HG02885 (cell line): Measurements from ENCODE around the gene POF1B.
"Not testable (repeated sequence)": the region's sequence is repeated elsewhere in the genome, so short reads cannot be mapped to it uniquely, and the experiment has no call there.

Experiments
- ATAC-seq: cut with Tn5 transposase; IDR thresholded peaks from one replicate; pipeline ENCODE4 v1.9.1; 2021; ENCODE audit warnings: mild to moderate bottlenecking; ENCODE audit not compliant: unreplicated experiment, poor library complexity

Gene POF1B, protein sequence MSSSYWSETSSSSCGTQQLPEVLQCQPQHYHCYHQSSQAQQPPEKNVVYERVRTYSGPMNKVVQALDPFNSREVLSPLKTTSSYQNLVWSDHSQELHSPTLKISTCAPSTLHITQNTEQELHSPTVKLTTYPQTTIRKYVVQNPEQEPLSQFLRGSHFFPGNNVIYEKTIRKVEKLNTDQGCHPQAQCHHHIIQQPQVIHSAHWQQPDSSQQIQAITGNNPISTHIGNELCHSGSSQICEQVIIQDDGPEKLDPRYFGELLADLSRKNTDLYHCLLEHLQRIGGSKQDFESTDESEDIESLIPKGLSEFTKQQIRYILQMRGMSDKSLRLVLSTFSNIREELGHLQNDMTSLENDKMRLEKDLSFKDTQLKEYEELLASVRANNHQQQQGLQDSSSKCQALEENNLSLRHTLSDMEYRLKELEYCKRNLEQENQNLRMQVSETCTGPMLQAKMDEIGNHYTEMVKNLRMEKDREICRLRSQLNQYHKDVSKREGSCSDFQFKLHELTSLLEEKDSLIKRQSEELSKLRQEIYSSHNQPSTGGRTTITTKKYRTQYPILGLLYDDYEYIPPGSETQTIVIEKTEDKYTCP

DNA sequence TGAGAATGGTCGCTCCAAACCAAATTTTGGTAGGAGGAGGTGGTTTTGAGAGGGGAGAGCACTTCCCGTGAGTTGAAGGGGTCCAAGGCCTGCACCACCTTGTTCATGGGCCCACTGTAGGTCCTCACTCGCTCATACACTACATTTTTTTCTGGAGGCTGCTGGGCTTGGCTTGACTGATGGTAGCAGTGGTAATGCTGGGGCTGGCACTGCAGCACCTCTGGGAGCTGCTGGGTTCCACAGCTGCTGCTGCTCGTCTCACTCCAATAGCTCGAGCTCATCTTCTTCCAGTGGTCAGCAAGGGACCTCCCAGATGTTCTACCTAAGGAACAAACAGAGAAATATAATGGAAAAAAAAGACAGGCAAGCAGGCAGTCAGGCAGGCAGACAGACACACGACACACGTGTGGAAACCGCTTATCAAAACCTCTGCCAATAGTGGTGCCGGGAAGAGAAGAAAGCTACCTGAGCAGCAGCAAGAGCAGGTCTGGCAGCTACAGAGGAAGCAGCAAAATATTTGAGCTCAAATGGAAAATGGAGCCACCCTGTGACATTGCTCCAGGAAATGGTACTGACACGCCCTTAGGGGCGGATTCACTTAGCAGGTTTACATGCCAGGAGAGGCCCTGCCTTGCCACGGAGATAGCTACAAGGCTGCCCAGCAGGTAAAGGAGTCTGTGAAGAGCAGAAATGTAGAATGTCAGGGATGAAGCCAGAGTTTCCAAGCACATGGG is at the start of gene POF1B:
Gene POF1B, minus strand, starts transcription at position 492 of the 734 bp plus-strand sequence. Its CDS starts 211 bp downstream, at position 281.
- peak; percentile 87 for ATAC-seq

DNA sequence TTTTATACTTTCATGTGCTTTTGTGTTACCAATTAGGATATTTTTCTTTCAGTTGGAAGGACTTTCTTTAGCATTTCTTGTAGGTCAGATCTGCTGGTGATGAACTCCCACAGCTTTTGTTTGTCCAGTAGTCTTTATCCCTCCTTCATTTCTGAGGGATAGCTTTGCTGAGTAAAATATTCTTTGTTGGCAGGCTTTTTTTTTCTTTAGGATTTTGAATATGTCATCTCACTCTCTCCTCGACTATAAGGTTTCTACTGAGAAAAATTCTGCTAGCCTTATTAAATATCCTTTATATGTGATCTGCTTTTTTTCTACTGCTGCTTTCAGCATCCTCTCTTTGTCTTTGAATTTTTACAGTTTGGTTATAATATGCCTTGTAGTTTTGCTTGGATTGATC is 49.6 kb upstream of the POF1B start:
- no peak for ATAC-seq

DNA sequence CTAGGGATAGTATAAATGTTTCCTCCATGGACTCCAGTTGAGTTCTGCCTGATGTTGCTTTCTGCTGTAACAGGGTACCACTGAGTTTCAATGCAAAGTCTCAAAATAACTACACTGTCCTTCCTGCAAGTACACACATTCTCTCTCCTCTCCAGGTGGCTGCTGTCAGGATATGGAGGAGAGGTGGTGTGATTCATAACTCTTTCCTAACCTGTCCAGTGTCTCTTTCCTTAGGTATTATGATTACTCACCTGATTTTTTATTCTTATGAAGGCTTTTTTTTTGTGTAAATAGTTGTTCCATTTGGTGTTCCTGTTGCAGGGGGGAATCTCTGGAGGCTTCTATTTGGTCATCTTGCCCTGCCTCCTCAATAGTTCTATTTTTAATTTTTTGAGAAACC is 39.8 kb upstream of the POF1B start:
- no peak for ATAC-seq

DNA sequence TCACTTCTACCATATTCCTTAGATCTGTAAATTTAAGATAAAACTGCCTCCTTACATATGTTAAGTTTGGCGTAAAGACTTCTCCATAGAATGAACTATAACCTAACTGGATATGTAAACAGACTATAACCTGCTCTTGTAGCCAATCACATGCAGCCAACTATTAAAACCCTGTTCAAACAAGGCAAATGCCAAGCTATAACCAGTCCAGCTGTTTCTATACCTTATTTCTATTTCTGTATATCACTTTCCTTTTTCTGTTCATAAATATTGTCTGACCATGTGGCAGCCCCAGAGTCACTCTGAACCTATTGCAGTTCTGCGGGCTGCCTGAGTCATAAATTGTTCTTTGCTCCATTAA is 12.4 kb upstream of the POF1B start:
- no peak for ATAC-seq

DNA sequence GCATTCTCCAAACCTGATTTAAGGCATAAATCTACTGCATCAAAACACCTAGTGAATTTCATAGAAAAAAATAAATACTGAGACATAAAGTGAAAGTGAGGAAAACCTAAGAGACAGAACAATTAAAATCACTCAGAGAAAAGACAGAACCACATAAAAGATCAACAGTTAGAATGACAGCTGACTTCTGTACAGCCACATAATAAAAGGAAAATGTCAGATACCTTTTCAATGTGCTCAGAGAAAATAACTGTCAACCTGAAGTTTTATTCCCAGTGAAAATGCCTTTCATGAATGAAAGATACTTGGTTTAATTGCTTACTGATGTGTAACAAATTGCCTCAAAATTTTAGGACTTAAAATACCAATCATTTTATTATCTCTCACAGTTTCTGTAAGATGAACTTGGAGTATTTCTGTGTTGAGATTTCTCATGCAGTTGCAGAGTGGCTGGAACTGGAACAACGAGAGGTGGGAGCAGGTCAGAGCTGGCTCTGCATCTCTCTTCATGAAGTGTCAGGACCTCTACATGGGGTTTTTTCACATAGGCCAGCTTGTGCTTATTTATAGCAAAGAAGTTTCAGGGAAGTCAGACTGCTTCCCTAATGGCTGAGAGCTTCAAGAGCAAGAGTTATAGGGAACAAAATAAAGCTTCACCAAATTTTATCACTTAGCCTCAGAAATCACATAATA is 11.9 kb upstream of the POF1B start:
- ATAC-seq: no peak

DNA sequence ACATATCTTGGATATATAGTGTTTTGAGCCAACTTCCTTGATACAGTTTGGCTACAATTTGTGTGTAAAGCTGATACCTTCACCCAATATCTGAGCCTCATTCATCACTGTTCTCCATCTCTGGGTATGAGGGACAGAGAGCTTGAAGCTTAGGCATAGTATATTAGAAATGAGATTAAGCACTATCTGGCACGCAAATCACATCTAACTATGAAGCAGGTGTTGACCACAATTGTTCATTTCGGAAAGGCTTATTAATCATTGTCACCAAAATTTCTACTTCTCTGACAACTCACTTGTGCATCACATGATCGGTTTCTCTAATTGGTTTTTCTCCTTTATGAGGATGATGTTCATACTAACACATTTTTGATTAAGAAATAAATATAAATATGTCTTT is 2.1 kb upstream of the POF1B start:
- ATAC-seq: no peak

DNA sequence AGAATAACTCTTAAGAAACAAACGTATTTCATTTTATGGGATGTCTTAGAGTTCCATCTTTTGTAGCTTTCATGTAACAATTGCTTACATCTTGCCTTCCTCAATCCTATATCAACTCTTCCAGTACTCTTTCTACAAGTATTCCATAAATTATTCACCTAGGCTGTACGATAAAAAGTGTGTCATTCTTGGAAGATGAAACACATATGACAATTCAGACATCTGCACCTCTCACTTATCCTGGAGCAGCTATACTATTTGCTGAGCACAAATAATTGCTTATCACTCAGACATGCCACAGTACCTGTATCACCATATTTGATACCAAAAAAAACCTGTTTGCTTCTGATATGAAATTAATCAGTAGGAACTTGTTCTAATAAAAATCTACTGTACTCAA is 1.0 kb downstream of the POF1B start:
- ATAC-seq: peak; percentile 13

DNA sequence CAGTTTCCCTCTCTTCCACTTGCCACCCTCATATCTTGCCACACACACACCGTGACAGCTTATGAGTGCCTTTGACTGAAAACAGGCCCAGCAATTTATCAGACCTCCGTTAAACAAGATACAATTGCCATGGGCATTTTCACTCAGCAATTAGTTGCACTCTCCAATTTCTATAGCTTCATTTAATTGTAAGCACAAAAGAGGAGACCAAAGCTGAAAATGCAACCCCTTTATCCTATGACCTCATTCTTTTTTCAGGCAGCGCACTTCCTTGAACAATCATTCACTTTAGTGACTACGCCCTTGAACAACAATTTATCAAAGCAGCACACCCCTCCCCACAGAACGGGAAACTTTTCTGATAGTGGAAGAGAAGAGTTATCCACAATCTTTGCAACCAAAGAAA is 4.1 kb downstream of the POF1B start:
- no peak for ATAC-seq

DNA sequence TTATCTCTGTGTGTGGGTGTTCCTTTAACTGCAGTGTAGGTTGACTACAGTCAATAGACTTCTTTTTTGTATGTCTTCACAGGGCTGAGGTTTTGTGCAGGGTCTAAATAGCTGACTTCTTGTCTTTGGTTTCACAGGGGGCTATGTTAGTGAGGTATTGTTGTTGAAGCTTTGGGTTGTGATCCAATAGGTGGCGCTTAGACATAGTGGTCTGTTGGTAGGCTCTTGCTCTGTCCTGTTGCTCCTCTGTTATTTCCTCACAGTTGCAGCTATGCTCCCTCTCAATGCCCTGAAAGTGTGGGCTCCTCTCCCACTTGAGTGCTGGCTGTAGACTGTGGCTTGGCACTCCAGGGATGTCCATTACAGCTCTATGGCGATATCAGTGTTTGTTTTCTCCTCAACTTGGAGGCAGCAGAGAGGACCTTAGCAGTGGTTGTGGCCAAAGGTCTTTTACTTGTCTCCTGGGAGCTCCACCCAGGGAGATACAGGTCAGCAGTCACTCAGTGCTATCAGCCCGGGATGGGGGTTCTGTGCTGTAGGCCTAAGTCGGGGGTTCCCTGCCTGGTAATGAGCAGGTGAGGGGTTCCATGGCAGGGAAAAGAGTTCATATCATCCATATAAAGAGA is 14.0 kb downstream of the POF1B start:
- no peak for ATAC-seq

DNA sequence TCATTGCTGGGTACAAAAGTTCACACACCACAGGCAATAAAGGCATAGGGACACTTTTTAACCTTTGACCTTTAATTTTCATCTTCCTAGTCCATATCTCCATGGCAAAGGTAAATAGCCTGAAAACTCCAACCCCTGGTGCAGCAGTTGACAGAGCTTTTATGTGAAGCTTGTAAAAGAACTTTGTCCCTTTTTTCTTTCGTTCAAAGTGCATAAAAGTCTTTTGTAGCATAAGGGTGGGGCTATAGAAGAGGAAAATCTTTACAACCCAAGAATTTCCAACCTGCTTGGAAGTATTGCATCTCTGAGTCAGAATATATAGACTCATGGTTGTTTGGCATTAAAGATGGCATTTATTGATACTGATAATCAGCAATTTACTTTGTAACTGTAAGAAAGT is 20.4 kb downstream of the POF1B start:
- ATAC-seq: no peak

DNA sequence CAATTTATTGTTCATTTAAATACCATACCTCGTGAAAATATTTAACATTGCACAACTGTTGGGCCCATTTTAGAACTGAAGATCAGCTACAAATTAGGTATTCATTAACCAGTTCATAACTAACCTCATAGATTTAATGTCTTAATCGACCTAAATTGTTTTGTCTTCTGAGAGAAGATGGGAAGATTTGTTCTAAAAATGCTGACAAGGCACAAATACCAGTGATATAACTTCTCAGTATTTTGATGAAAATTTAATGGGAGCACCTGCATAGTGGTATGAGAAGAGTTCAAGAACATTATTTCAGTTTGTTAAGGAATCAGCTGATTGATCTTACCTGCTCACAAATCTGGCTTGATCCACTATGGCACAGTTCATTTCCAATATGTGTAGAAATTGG is 33.9 kb downstream of the POF1B start:
- no peak for ATAC-seq

DNA sequence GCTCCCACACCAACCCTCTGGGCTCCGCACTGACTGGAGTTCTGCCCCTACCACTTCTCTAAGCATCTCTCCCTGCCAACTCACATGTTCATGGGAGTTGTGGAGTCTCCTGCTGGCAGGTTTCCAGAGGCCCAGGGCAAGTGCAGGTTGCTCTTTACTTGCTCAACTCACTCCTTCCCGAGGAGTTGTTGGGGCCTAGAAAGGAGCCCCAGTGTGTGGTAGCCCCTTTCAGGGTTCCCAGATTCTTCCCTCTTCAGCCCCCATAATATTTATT is 52.5 kb downstream of the POF1B start:
- no peak for ATAC-seq

DNA sequence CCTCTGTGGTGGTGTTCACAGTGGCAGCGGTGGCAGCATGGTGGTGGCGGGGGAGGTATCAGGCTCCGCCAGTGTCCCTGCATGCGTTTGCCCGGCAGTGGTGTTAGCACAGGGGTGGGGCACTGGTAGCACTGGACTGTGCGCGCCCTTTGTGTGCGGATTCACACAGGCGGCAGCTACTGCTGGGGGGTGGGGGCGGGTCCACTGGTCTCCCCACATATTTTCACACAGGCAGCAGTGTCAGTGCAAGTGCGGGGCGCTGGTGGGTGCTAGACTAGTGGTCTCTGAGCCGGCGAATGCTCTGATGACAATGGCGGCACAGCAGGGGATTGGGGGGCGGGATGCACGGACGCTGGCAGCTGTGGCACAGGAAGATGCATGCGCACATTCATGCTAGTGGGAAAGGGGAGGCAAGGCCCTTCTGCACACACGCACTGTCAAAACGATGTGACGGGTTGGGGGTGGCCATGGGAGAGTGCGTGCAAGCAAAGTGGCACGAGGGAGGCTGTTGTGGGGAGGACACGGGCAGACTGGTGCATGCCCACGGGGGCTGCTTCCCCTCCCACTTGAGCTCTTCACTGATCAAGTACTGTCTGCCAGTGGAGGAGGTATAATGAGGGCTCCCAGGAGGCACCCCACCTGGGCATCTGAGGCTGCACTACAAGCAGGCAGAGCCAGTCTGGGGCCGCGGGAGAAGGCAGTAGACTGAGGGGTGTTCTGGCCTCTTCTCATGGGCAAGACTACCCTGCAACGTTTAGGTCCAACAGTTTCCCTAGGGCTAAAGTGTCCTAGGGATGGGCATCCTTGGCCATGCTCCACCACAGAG is 53.0 kb downstream of the POF1B start:
- ATAC-seq: no peak

DNA sequence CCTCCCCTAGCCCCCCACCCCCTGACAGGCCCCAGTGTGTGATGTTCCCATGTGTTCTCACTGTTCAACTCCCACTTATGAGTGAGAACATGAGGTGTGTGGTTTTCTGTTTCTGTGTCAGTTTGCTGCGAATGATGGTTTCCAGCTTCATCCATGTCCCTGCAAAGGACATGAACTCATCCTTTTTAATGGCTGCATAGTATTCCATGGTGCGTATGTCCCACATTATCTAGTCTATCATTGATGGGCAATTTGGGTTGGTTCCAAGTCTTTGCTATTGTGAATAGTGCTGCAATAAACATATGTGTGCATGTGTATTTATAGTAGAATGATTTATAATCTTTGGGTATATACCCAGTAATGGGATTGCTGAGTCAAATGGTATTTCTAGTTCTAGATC is 68.1 kb downstream of the POF1B start:
- ATAC-seq: not testable (repeated sequence)

DNA sequence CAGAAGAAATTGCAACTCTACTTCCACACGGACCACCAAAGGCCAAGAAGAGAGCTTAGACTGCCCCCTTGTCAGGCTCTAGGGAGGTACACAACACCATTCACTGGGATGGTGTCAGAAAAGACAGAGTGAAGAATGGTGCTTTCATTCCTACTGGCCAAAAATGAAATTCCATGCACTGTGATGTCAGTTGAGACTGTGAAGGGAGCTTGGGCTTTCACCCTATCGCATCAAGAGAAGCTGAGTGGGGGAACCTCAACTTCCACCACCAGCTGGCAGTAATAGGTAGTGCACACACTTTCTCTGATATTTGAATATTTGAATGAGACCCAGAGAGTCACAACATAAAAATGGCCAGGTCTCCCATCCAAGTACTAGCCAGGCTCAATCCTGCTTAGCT is 69.7 kb downstream of the POF1B start:
- ATAC-seq: no peak

DNA sequence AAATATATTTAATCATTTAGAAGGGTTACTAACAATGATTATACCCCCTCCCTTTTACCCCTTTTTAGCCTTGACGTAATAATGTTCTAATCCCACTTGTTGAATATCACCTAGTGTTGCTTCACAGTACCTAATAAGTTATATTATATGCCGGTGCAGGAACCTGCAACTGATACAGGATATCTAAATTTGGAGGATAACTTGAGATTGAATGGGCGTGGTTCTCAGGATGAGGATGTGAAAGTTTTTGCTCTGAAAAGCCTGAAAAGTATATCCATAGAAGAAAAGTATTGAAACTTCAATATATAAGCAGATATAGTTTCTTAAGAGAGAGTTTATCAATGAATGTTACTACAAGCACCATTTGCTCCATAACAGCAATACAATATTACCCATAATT is 75.9 kb downstream of the POF1B start:
- ATAC-seq: peak; percentile 82

DNA sequence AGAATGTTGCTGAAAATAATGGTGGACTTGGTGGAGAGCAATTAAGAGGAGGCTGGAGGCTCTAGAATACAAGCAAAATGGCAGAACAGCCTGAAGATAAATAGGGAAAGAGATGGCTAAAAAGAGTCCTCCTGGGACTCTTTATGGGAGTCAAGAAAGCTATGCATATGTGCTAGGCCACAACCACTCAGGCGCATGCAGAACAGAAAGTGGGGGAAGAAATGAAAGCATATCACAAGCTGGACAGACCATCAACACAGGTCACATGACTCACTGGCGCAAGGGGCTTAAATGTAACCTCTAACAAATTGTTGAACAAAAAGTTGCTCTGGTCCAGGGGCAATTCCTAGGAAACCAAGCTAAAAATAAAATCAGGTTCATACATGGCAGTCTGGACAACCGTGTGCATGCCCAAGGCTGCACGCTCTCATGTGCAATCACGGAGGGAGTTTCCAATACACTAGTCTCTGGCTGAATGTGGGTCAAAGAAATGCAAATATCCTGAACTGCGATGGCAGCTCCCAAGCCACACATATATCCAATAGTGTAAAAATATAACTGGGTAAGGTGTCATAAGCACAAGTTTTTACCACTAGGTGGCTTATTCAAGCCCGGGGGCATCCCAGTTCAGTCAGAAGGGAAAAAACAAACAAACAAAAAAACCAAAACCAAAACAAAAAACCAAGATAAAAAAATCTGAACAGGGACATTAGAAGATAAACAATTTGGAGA is 90.3 kb downstream of the POF1B start:
- no peak for ATAC-seq

DNA sequence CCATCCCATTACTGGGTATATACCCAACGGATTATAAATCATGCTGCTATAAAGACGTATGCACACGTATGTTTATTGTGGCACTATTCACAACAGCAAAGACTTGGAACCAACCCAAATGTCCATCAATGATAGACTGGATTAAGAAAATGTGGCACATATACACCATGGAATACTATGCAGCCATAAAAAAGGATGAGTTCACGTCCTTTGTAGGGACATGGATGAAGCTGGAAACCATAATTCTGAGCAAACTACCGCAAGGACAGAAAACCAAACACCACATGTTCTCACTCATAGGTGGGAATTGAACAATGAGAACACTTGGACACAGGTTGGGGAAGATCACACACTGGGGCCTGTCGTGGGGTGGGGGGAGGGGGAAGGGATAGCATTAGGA is 94.2 kb downstream of the POF1B start:
- ATAC-seq: not testable (repeated sequence)
